Activated CD8-positive, alpha-beta T cell treated with anti-CD3 and anti-CD28 coated beads, Interleukin-2, amount 10 ng/mL, durations not matched to agents 7 days and 5 days (primary cell): ENCODE measurements around the gene DLX2. TPM values are rescaled to one million over a fixed set of nuclear protein-coding genes. Genes with fewer than 3 reads are reported as not detected.
A peak's percentile ranks its signal among the peaks of the same experiment; 100 is the strongest.

Experiments
- ATAC-seq: fragments of 150-1000 bp; cut with Tn5 transposase; one replicate; pipeline ENCODE4 v1.10.0; 2021; ENCODE audit warnings: moderate library complexity
- CTCF ChIA-PET: fragments of 350-600 bp; sonication (Branson Sonifier 250); formaldehyde crosslinking; loops from one replicate; lab custom pipeline; 2021; ENCODE audit warnings: antibody characterized with exemption; lab: Charles Lee
- POLR2A ChIA-PET: fragments of 350-600 bp; sonication (Branson Sonifier 250); formaldehyde crosslinking; loops from one replicate; lab custom pipeline; 2021; ENCODE audit warnings: antibody characterized with exemption; lab: Charles Lee
- DNase-seq: peaks from one replicate; pipeline ENCODE4 v3.0.0-alpha.2; 2020
- H3K27ac Mint-ChIP-seq: one replicate; pipeline ENCODE4 v1.8.0; 2021; ENCODE audit warnings: mild to moderate bottlenecking, mixed read lengths
- H3K27me3 Mint-ChIP-seq: one replicate; pipeline ENCODE4 v1.8.0; 2021; ENCODE audit warnings: low read depth, mixed read lengths
- H3K36me3 Mint-ChIP-seq: one replicate; pipeline ENCODE4 v1.8.0; 2021; ENCODE audit warnings: low read depth, mixed read lengths
- H3K4me1 Mint-ChIP-seq: one replicate; pipeline ENCODE4 v1.8.0; 2021; ENCODE audit warnings: low read depth, mixed read lengths
- H3K4me3 Mint-ChIP-seq: one replicate; pipeline ENCODE4 v1.8.0; 2021; ENCODE audit warnings: mild to moderate bottlenecking, mixed read lengths
- H3K9me3 Mint-ChIP-seq: one replicate; pipeline ENCODE4 v1.8.0; 2022; ENCODE audit warnings: mixed read lengths; ENCODE audit not compliant: insufficient read depth
- total RNA-seq, 2 experiments: library from RNA; stranded (reverse); gene quantifications; one replicate each; pipeline ENCODE4 v1.2.3, GENCODE V29; 2021

Gene DLX2
- total RNA-seq, 2 experiments from 2014 or later: not detected

- Mint-ChIP-seq H3K9me3 (no peaks in the 10 kb centered on the region), H3K27me3 (peaks cover 73% of the 10 kb centered on the region), H3K27ac (no peak overlapping the region), H3K4me1 (peaks cover 52% of the 10 kb centered on the region), H3K4me3 (peak overlapping the region; percentile 69), H3K36me3 (no peaks in the 10 kb centered on the region)
- POLR2A ChIA-PET: interaction anchor here (0.5 kb wide), 1 partner anchor 1176 kb away, joined by 3 read pairs; no protein-coding TSS in a partner anchor
- DNase-seq (peak; percentile 70), ATAC-seq (peak; percentile 50)
- CTCF ChIA-PET: interaction anchor here (0.7 to 8.8 kb wide), 27 partner anchors 9 to 532 kb away, joined by 3 to 143 read pairs (median 5); partner anchors contain the start of gene DLX1
These were observed 3.6 kb upstream of the DLX2 start for GRCh38 chr2:172106108-172106961.

DNA sequence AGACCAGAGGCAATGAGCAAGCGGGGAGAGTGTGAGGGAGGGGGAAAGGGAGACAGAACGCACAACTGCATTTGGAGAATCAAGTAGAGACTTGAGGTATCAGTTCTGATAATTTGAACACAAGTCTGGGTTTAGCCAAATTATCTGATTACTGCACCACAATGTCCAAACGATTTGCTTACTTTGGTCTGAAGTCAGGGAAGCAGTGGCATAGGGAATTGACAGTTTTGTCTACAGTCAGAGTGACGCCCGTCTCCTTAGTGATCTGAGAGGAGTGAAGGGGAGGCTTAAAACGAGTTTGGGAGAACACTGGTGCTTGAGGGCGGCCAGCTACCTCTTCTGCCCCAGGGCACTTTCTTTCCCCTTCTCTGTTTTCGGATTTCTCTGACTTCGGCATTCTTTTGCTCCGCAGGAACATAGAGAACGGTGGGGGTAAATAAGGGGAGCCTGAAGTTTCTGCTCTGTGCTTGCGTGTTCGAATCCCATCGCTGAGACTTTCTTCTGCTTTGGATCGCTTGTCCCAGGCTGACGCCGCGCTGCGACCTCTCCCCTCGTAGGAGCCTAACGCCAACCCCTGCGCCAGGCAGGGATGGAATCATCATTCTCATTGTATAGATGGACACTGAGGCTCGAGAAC, 2.9 kb upstream of the DLX2 start:
- no peak for ATAC-seq

GRCh38 chr2:172103471-172104272, 972 bp upstream of the DLX2 start:
- Mint-ChIP-seq H3K4me1 (peaks cover 60% of the 10 kb centered on the region), H3K36me3 (no peaks in the 10 kb centered on the region), H3K27ac (peak overlapping the region; percentile 62), H3K9me3 (no peaks in the 10 kb centered on the region), H3K4me3 (peak overlapping the region; percentile 77), H3K27me3 (peaks cover 68% of the 10 kb centered on the region)
- ChIA-PET POLR2A (interaction anchor here (1.5 kb wide), 1 partner anchor 397 kb away, joined by 4 read pairs; no protein-coding TSS in a partner anchor), CTCF (interaction anchor here (0.7 to 8.8 kb wide), 30 partner anchors 8 to 532 kb away, joined by 3 to 143 read pairs (median 5); partner anchors contain the start of gene DLX1)
- no peak for ATAC-seq
- DNase-seq: peak; percentile 85

More for the DNA sequence above, 2.9 kb upstream of the DLX2 start:
- Mint-ChIP-seq H3K27ac (no peak overlapping the region), H3K27me3 (peaks cover 76% of the 10 kb centered on the region), H3K36me3 (no peaks in the 10 kb centered on the region), H3K4me1 (peaks cover 58% of the 10 kb centered on the region), H3K9me3 (no peaks in the 10 kb centered on the region), H3K4me3 (peak overlapping the region; percentile 69)
- ChIA-PET CTCF (interaction anchor here (0.9 to 8.8 kb wide), 19 partner anchors 10 to 506 kb away, joined by 3 to 143 read pairs (median 8); partner anchors contain the start of gene DLX1), POLR2A (no interaction called here)
- no peak for DNase-seq

DNA sequence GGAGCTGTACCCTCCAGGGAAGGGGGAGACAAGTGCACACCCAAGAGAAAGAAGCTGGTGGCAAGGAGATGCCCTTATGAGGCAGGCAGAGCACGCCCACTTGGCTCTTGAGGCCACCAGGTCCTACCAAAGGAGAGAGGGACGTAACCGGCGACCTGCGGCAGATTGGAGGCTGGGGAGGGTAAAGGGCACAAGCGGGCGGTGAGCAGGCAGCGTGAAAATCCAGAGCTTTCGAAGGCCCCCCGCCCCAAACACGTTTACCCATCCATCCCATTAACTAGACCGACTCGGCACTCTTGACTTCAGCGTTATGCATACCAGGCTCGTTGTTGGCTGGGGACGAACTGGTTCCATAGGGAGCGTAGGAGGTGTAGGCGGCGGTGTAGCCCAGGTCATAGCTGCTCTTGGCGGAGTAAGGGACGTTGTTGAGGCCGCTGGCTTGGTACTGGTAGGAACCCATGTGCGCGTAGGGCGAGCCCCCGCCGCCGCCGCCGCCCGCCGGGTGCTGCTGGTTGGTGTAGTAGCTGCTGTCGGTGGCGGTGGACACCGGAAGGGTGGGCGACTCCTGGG, 794 bp downstream of the DLX2 start:
- H3K27ac Mint-ChIP-seq: peak overlapping the region; percentile 73
- ChIA-PET POLR2A (interaction anchor here (1.0 kb wide), 1 partner anchor 13 kb away, joined by 3 read pairs; no protein-coding TSS in a partner anchor), CTCF (interaction anchor here (1.1 to 8.8 kb wide), 10 partner anchors 10 to 398 kb away, joined by 3 to 143 read pairs (median 14); partner anchors contain the start of gene DLX1)
- no peaks in the 10 kb centered on the region for H3K9me3 Mint-ChIP-seq
- DNase-seq (peak; percentile 54), ATAC-seq (peak; percentile 17)
- peaks cover 69% of the 10 kb centered on the region for H3K27me3 Mint-ChIP-seq
- no peaks in the 10 kb centered on the region for H3K36me3 Mint-ChIP-seq
- peak overlapping the region; percentile 77 for H3K4me3 Mint-ChIP-seq
- peaks cover 66% of the 10 kb centered on the region for H3K4me1 Mint-ChIP-seq

GRCh38 chr2:172100935-172101820, 1.5 kb downstream of the DLX2 start:
- POLR2A ChIA-PET: interaction anchor here (1.0 kb wide), 1 partner anchor 12 kb away, joined by 3 read pairs; no protein-coding TSS in a partner anchor
- Mint-ChIP-seq H3K4me1 (peaks cover 65% of the 10 kb centered on the region), H3K27me3 (peaks cover 68% of the 10 kb centered on the region), H3K36me3 (no peaks in the 10 kb centered on the region), H3K27ac (peak overlapping the region; percentile 73), H3K4me3 (peak overlapping the region; percentile 77), H3K9me3 (no peaks in the 10 kb centered on the region)
- DNase-seq (peak; percentile 31), ATAC-seq (no peak)
- CTCF ChIA-PET: interaction anchor here (1.0 to 8.8 kb wide), 8 partner anchors 10 to 397 kb away, joined by 3 to 143 read pairs (median 14); no protein-coding TSS in a partner anchor

- no peaks in the 10 kb centered on the region for H3K36me3 Mint-ChIP-seq
- ChIA-PET CTCF (interaction anchor here (1.0 to 8.8 kb wide), 5 partner anchors 14 to 397 kb away, joined by 3 to 143 read pairs (median 6); partner anchors contain the start of gene DLX1), POLR2A (interaction anchor here (1.0 kb wide), 1 partner anchor 9 kb away, joined by 3 read pairs; no protein-coding TSS in a partner anchor)
- H3K9me3 Mint-ChIP-seq: no peaks in the 10 kb centered on the region
- DNase-seq (no peak), ATAC-seq (no peak)
- H3K4me1 Mint-ChIP-seq: peaks cover 65% of the 10 kb centered on the region
- peak overlapping the region; percentile 77 for H3K4me3 Mint-ChIP-seq
- H3K27ac Mint-ChIP-seq: no peak overlapping the region
- peaks cover 69% of the 10 kb centered on the region for H3K27me3 Mint-ChIP-seq
These were observed 2.4 kb downstream of the DLX2 start for GRCh38 chr2:172100080-172100934.

GRCh38 chr2:172099472-172100079, 3.1 kb downstream of the DLX2 start:
- Mint-ChIP-seq H3K36me3 (no peaks in the 10 kb centered on the region), H3K27ac (no peak overlapping the region), H3K27me3 (peaks cover 67% of the 10 kb centered on the region), H3K4me1 (peaks cover 65% of the 10 kb centered on the region), H3K4me3 (no peak overlapping the region), H3K9me3 (no peaks in the 10 kb centered on the region)
- no peak for DNase-seq
- POLR2A ChIA-PET: interaction anchor here (1.0 kb wide), 1 partner anchor 9 kb away, joined by 3 read pairs; no protein-coding TSS in a partner anchor
- ATAC-seq: no peak
- CTCF ChIA-PET: interaction anchor here (1.8 to 2.2 kb wide), 3 partner anchors 13 to 396 kb away, joined by 5 to 8 read pairs (median 6); partner anchors contain the start of gene DLX1

GRCh38 chr2:172098650-172099471, 3.8 kb downstream of the DLX2 start:
- Mint-ChIP-seq H3K4me1 (peaks cover 64% of the 10 kb centered on the region), H3K27me3 (peaks cover 67% of the 10 kb centered on the region), H3K9me3 (no peaks in the 10 kb centered on the region), H3K4me3 (peak overlapping the region; percentile 12), H3K36me3 (no peaks in the 10 kb centered on the region), H3K27ac (peak overlapping the region; percentile 7)
- CTCF ChIA-PET: interaction anchor here (1.8 to 2.2 kb wide), 3 partner anchors 12 to 395 kb away, joined by 5 to 8 read pairs (median 6); partner anchors contain the start of gene DLX1
- POLR2A ChIA-PET: interaction anchor here (1.0 kb wide), 1 partner anchor 8 kb away, joined by 3 read pairs; no protein-coding TSS in a partner anchor
- DNase-seq: peak; percentile 42
- peak; percentile 11 for ATAC-seq
